Measurements from ENCODE around the gene PSTPIP1.

GRCh38 chr15:76979996-76980520 is 14.9 kb upstream of the PSTPIP1 start:
- TF ChIP-seq CTCF (IDR thresholded peaks at IDR 0.05; ENCODE audit: poor library complexity) (no peak), EZH2phosphoT487 (IDR thresholded peaks at IDR 0.05; ENCODE audit: low read depth, severe bottlenecking, unreplicated experiment) (no peak), EZH2 (IDR thresholded peaks at IDR 0.05; ENCODE audit: borderline replicate concordance) (no peak)
